HUES48 (cell line): ENCODE data around the gene SUN2.

ENCODE experiments used
- H3K27ac ChIP-seq: one replicate; pipeline ENCODE4 v1.7.0; 2013; ENCODE audit warnings: low read depth, low read length, inconsistent platforms
- H3K27me3 ChIP-seq: 2 replicates; pipeline ENCODE4 v1.6.1; 2013; ENCODE audit warnings: mild to moderate bottlenecking, low read length; ENCODE audit not compliant: control insufficient read depth, insufficient read depth
- H3K36me3 ChIP-seq: 2 replicates; pipeline ENCODE4 v1.6.1; 2013; ENCODE audit warnings: low read length; ENCODE audit not compliant: control insufficient read depth, insufficient read depth
- H3K4me1 ChIP-seq: 2 replicates; pipeline ENCODE4 v1.6.1; 2013; ENCODE audit warnings: mild to moderate bottlenecking, low read length; ENCODE audit not compliant: control insufficient read depth, insufficient read depth
- H3K4me3 ChIP-seq: 2 replicates; pipeline ENCODE4 v1.5.1; 2013; ENCODE audit warnings: mild to moderate bottlenecking, low read depth, low read length
- H3K9ac ChIP-seq: 2 replicates; pipeline ENCODE4 v1.6.1; 2013; ENCODE audit warnings: mild to moderate bottlenecking, low read depth, low read length, moderate library complexity
- H3K9me3 ChIP-seq: 2 replicates; pipeline ENCODE4 v1.6.1; 2013; ENCODE audit warnings: low read length; ENCODE audit not compliant: control insufficient read depth, insufficient read depth

SUN2 gene

GRCh38 chr22:38775656-38776055 is 19.9 kb upstream of the SUN2 start:
- Histone ChIP-seq H3K27ac (no peak overlapping the region), H3K36me3 (no peaks in the 10 kb centered on the region), H3K4me1 (no peaks in the 10 kb centered on the region), H3K9me3 (no peaks in the 10 kb centered on the region), H3K27me3 (no peaks in the 10 kb centered on the region), H3K4me3 (no peak overlapping the region), H3K9ac (no peak overlapping the region)

DNA sequence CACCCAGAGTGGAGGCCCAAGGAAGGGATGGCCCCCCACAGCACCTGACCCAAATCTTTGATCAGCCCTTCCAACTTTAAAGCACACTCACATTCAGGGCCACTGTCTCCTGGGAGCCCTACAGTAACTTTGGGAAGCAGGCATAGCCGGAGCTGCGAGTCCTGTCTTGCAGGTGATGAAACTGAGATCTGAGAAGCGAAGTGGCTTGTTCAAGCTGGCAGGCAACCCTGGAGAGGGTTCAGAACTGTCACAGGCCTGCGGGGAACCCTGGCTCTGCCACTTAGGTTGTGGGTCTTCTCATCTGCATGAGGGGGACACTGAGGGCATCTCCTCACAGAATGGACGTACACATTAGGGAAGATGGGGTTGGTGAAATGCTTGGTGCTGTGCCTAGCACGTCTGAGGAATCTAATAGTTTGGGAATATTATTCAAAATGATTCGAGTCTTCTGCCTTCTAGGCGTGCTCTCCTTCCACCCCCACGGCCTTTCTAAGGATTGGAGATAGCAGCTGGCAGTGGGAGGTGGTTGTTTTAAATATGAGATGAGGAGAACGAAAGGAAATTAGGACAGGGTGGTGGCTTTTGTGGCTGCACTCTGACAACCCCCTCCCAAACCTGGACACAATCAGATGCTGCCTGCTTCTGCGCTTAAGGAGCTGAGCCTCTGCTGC is 18.8 kb upstream of the SUN2 start:
- no peaks in the 10 kb centered on the region for H3K4me1 ChIP-seq
- H3K36me3 ChIP-seq = no peaks in the 10 kb centered on the region
- no peak overlapping the region for H3K27ac ChIP-seq
- no peak overlapping the region for H3K4me3 ChIP-seq
- no peaks in the 10 kb centered on the region for H3K9me3 ChIP-seq
- H3K9ac ChIP-seq = no peak overlapping the region
- H3K27me3 ChIP-seq = no peaks in the 10 kb centered on the region

- Histone ChIP-seq H3K36me3 (no peaks in the 10 kb centered on the region), H3K27ac (no peak overlapping the region), H3K9ac (no peak overlapping the region), H3K4me3 (no peak overlapping the region), H3K4me1 (no peaks in the 10 kb centered on the region), H3K9me3 (no peaks in the 10 kb centered on the region), H3K27me3 (no peaks in the 10 kb centered on the region)
Observed at GRCh38 chr22:38773363-38773946, 17.7 kb upstream of the SUN2 start.

DNA sequence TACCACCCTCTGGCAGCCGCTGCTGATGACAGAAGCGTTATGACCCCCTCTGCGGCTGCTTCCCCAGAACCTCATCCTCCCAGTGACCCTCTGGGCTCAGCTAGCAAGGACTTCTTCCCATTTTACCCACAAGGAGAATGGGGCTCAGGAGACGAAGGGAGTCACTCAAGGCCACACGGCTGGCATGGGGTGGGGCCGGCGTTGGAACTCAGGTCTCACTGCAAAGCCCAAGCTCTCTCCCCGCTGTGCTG is 16.8 kb upstream of the SUN2 start:
- H3K36me3 ChIP-seq = no peaks in the 10 kb centered on the region
- no peak overlapping the region for H3K27ac ChIP-seq
- H3K9ac ChIP-seq = no peak overlapping the region
- H3K4me3 ChIP-seq = no peak overlapping the region
- no peaks in the 10 kb centered on the region for H3K27me3 ChIP-seq
- H3K9me3 ChIP-seq = no peaks in the 10 kb centered on the region
- H3K4me1 ChIP-seq = no peaks in the 10 kb centered on the region

GRCh38 chr22:38770257-38770949 is 14.6 kb upstream of the SUN2 start:
- Histone ChIP-seq H3K27me3 (no peaks in the 10 kb centered on the region), H3K27ac (no peak overlapping the region), H3K36me3 (no peaks in the 10 kb centered on the region), H3K4me3 (no peak overlapping the region), H3K4me1 (no peaks in the 10 kb centered on the region), H3K9me3 (no peaks in the 10 kb centered on the region), H3K9ac (no peak overlapping the region)

DNA sequence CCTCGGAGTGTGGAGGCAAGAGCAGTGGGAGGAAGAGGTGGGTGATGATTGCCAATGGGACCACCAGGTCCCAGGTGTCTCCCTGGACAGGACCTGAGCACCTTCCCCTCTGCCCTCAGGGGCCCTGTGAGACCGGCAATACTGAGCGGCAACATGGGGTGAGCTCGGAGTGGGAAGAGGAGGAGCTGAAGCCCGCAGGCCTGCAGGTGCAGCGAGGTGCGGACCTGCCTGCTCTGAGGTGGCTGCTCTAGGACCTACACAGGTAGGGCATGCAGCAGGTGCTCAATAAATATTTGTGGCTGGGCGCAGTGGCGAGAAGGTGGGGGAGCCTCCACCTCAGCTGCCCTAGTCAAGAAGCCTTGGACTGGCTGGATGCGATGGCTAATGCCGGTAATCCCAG is 12.2 kb upstream of the SUN2 start:
- Histone ChIP-seq H3K27me3 (no peaks in the 10 kb centered on the region), H3K9ac (no peak overlapping the region), H3K36me3 (no peaks in the 10 kb centered on the region), H3K9me3 (no peaks in the 10 kb centered on the region), H3K4me3 (no peak overlapping the region), H3K27ac (no peak overlapping the region), H3K4me1 (no peaks in the 10 kb centered on the region)

DNA sequence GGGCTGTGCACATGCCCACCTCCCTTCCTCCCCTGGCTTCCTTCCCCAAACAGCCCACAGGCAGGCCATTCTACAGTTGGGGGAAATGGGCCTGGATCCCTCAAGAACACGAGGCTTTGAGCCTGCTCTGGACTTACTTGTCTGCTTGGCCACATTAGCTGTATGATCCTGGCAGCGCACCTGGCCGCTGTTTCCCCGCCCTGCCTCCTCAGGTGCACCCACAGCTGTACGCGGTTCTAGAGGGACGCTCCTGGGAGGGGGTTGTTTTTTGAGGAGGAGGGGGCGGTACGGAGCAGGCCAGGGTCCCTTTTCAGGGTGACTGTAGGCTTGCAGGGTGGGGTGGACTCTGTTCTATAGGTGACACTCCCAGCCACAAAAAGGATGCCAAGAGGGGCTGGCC is 11.5 kb upstream of the SUN2 start:
- Histone ChIP-seq H3K36me3 (no peaks in the 10 kb centered on the region), H3K27me3 (no peaks in the 10 kb centered on the region), H3K9me3 (no peaks in the 10 kb centered on the region), H3K9ac (no peak overlapping the region), H3K4me1 (no peaks in the 10 kb centered on the region), H3K27ac (no peak overlapping the region), H3K4me3 (no peak overlapping the region)

DNA sequence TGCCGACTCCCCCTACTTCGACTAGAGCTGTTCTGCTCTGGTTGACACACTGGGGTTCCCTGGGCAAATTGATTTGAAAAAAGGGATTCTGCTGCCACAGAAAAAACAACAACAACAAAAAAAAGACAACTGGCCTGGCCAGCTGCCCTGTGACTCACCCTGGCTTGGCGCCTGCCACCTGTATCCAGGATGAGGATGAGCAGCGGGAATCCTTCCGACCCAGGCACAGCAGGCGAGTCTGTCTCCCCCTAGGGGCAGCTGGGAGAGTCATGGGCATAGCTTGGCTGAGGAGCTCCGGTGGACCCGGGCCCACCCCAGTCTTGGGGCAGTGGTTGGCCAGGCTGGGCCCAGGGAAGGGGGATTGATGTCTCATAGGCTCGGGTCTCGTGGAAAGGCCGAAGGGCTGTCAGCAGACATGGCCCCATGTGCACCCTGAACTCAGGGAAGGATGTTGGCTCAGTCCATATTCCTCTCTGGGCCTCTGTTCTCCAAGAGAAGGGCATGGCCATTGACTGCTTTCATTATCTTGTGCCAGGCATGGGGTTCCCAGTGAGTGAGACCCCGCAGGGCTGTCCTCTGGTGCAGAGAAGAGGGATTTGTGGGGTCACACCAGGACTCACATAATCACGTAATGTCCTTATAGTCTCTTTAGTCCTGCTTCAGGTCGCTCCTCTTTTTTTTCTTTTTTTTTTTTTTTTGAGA is 10.4 kb upstream of the SUN2 start:
- Histone ChIP-seq H3K4me3 (no peak overlapping the region), H3K4me1 (no peaks in the 10 kb centered on the region), H3K27me3 (no peaks in the 10 kb centered on the region), H3K9ac (no peak overlapping the region), H3K36me3 (no peaks in the 10 kb centered on the region), H3K27ac (peak overlapping the region; percentile 64), H3K9me3 (no peaks in the 10 kb centered on the region)

- no peak overlapping the region for H3K4me3 ChIP-seq
- no peaks in the 10 kb centered on the region for H3K4me1 ChIP-seq
- no peaks in the 10 kb centered on the region for H3K36me3 ChIP-seq
- H3K27me3 ChIP-seq = no peaks in the 10 kb centered on the region
- no peak overlapping the region for H3K27ac ChIP-seq
- no peaks in the 10 kb centered on the region for H3K9me3 ChIP-seq
- H3K9ac ChIP-seq = no peak overlapping the region
Observed at GRCh38 chr22:38762551-38762983, 6.8 kb upstream of the SUN2 start.

DNA sequence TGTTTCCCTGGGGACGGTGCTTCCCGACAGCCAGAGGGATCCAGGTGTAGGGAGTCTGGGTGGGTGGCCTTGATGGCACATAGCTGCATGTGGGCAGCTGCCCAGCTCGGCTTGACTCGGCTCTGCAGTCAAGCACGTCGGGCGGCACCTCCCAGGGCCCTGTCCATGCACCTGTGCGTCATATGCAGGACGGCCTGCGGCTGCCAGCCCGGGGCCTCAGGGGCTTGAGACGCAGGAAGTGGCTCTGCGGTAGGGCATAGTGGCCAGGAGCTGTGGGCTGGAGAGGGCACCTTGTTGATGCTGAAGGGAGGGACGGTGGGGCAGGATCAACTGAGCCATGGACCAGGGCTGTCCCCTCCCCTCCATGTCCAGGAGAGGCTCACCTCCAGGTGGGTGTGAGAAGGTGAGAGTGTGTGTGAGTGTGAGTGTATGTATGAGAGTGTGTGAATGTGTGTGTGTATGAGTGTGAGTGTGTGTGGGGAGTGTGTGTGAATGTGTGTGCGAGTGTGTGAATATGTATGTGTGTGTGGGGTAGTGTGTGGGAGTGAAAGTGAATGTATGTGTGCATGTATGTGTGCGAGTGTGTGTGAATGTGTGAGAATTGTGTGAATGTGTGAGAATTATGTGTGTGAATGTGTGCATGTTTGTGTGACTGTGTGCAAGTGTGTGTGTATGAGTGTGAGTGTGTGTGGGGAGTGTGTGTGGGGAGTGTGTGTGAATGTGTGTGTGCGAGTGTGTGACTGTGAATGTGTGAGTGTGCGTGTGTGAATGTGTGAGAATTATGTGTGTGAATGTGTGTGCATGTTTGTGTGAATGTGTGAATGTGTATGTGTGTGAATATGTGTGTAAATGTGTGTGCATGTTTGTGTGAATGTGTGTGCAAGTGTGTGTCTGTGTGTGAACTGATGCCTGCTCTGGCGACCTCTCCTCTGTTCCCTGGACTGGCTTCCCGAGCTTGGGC is 5.7 kb upstream of the SUN2 start:
- Histone ChIP-seq H3K9me3 (no peaks in the 10 kb centered on the region), H3K27ac (no peak overlapping the region), H3K4me3 (no peak overlapping the region), H3K27me3 (peaks cover 7% of the 10 kb centered on the region; the same call in 1 of the 2 replicates), H3K4me1 (no peaks in the 10 kb centered on the region), H3K36me3 (no peaks in the 10 kb centered on the region), H3K9ac (no peak overlapping the region)
